ENCODE results near the gene NEUROD6. TPM values are rescaled to one million over a fixed set of nuclear protein-coding genes. Genes with fewer than 3 reads are reported as not detected.

Gene NEUROD6

GRCh38 chr7:31290601-31291000 lies 49.9 kb downstream of the NEUROD6 start:
- H2AFZ ChIP-seq (ENCODE audit: low read length), result no peak overlapping the region
- no peaks in the 10 kb centered on the region for H3K4me1 ChIP-seq (ENCODE audit: control insufficient read depth in 2 of 2, insufficient read depth in 1 of 2, low read depth in 1 of 2, low read length in 2 of 2)
- H3K79me1 ChIP-seq (ENCODE audit: low read depth, low read length), result no peaks in the 10 kb centered on the region
- H2BK12ac ChIP-seq (ENCODE audit: low read length), result no peak overlapping the region
- H3K9me3 ChIP-seq (replicated peaks in 1 of 2; ENCODE audit: control insufficient read depth in 2 of 2, insufficient read depth in 1 of 2, low read depth in 1 of 2, low read length in 2 of 2), result no peaks in the 10 kb centered on the region
- no peak overlapping the region for H3K9ac ChIP-seq (ENCODE audit: low read depth, low read length, poor library complexity)
- H2BK5ac ChIP-seq (ENCODE audit: low read length), result no peak overlapping the region
- H2BK120ac ChIP-seq (ENCODE audit: low read depth, low read length), result no peak overlapping the region
- no peak overlapping the region for H2BK15ac ChIP-seq (ENCODE audit: low read length)
- H3K18ac ChIP-seq (ENCODE audit: low read length), result no peak overlapping the region
- no peak overlapping the region for H3K14ac ChIP-seq (ENCODE audit: low read length)
- no peak overlapping the region for H3K23ac ChIP-seq (ENCODE audit: low read depth, low read length, poor library complexity)
- no CpG with 5 or more reads among the region's 2 CpGs for WGBS, 2 donors (ENCODE audit: extremely low coverage in 2 of 2, insufficient read length in 2 of 2, insufficient replicate concordance in 1 of 2)
- H2AK5ac ChIP-seq (ENCODE audit: low read depth, low read length), result no peak overlapping the region
- no peak overlapping the region for H3K4me2 ChIP-seq (ENCODE audit: insufficient read depth, low read length, poor library complexity, severe bottlenecking)
- H3K4ac ChIP-seq (ENCODE audit: low read length), result no peak overlapping the region
- no peaks in the 10 kb centered on the region for H3K36me3 ChIP-seq (replicated peaks in 1 of 2; ENCODE audit: control insufficient read depth in 2 of 2, insufficient read depth in 2 of 2, low read length in 2 of 2)
- H4K91ac ChIP-seq (ENCODE audit: low read depth, low read length, poor library complexity), result no peak overlapping the region
- no peaks in the 10 kb centered on the region for H3K27me3 ChIP-seq (ENCODE audit: control insufficient read depth in 3 of 3, insufficient read depth in 3 of 3, low read depth in 1 of 3, low read length in 3 of 3)
- no peak for DNase-seq (ENCODE audit: low spot score)
- H3K4me3 ChIP-seq (ENCODE audit: low read length in 2 of 2), result no peak overlapping the region
- H3K27ac ChIP-seq (replicated peaks; ENCODE audit: low read length), result no peak overlapping the region
- H4K8ac ChIP-seq (ENCODE audit: low read depth, low read length), result no peak overlapping the region

Small RNA genes lying within 50 kb of the gene (small RNA-seq; reads per million reads assigned to genes)
- gene AC006380.1 (ENCODE audit: insufficient read depth), result not detected
